Stimulated activated CD4-positive, alpha-beta T cell treated with anti-CD3 and anti-CD28 coated beads, Interleukin-15, amount 100 ng/mL, for 24 hours (primary cell): ENCODE data around the gene SCRG1.

Experiments
- DNase-seq: peaks from one replicate; pipeline ENCODE4 v3.0.0-alpha.2; 2020

Gene SCRG1

DNA sequence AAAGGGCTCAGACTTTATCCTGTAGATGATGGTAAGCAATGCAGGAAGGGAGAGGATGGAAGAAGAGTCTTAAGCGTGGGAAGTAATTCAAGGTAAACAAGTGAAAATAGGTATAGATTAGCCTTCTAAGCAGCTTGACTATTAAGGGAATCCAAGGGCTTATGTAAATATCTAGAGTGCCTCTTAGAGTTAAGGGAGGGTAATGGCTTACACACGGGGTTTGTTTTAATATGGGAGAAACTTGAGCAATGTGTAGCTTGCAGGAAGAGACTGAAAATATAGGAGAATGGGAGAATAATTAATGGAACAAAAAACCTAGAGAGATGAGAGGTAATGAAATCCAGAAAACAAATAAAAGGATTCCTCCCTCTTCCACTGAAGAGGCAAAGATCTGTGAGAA lies 41.0 kb downstream of the SCRG1 start:
- no peak for DNase-seq

DNA sequence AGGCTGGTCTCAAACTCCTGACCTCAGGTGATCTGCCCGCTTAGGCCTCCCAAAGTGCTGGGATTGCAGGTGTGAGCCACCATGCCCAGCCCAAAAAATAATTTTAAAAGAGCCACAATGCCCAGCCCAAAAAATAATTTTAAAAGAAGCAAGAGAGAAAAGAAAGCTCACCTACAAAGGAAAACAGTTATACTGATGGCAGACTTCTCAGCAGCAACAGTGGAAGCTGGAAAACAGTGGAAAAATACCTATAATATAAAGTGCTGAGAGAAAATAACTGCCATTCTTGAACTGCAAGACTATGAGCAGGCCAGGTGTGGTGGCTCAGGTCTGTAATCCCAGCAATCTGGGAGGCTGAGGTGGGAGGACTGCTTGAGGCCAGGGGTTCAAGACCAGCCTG lies 51.4 kb downstream of the SCRG1 start:
- no peak for DNase-seq

DNA sequence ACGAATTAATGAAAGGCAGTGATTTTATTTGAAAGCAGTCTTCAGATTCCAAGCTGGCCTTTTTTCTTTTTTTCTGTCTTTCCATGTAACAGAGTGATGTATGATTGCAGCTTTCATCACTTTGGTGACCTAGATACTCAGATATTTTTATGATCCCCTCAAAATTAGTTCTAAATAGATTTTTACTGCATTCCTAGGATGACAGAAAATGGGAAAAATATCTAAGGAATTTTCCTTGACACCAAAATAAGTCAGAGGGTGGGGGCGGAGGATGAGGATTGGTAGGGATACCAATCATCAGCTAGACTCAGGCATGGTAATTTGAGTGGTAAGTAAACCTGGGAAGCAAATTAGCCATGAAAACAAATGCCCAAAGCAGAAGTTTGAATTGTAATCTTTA lies 52.8 kb downstream of the SCRG1 start:
- no peak for DNase-seq

DNA sequence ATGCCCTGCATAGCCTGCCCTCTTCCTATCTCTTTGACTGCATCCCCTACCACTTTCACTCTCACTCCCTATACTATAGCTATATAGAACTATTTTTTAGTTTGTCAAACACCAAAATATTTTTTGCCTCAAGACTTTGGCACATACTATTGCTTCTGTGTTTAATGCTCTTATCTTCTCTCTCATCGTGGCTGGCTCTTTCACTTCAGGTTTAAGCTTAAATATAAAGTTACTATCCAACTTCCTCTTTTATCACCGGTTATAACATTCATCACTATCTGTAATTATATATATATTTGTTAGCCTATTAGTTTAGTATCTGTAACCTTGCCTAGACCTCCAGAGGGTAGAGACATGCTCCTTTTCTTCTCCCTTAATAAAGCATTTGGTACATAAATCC lies 53.3 kb downstream of the SCRG1 start:
- no peak for DNase-seq

DNA sequence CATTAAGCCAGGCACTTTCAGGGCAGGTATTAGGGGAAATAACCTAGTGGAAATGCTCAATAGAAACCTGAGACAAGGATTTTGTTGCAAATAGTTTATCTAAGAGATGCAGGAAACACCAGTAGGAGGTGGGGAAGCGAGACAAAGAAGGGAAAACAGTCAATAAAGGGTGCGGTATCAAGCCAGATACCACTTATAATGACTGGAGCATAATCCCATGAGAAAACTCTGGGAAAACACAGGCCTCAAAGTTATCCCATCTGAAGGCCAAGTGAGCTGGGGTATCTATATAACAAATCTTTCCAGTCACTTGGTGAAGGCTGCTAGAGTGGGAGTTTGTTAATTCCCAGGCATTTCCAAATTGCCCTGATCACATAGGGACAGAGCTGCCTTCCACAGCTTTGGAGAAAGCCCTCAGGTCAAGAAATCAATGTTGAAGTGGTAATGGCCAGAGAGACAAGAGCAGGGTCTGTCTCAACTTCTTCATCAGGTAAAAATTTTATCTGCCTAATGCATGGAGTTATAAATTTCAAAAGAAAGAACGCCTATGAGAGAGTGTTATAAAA lies 55.0 kb downstream of the SCRG1 start:
- DNase-seq, result no peak

DNA sequence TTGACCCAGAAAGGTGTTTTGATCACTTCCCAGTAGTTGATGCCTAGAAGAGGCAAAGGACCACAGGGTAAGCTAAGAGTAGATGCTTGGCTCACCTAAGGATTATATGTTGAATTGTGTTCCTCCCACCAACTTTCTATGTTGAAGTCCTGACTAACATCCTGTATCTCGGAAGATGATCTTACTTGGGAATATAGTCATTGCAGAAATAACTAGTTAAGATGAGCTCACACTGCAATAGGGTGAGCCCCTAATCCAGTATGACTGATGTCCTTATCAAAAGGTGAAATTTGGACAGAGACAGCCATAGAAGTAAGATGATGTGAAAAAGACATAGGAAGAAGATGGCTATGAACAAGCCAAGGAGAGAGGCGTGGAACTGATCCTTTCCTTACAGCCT lies 61.5 kb downstream of the SCRG1 start:
- DNase-seq, result no peak

DNA sequence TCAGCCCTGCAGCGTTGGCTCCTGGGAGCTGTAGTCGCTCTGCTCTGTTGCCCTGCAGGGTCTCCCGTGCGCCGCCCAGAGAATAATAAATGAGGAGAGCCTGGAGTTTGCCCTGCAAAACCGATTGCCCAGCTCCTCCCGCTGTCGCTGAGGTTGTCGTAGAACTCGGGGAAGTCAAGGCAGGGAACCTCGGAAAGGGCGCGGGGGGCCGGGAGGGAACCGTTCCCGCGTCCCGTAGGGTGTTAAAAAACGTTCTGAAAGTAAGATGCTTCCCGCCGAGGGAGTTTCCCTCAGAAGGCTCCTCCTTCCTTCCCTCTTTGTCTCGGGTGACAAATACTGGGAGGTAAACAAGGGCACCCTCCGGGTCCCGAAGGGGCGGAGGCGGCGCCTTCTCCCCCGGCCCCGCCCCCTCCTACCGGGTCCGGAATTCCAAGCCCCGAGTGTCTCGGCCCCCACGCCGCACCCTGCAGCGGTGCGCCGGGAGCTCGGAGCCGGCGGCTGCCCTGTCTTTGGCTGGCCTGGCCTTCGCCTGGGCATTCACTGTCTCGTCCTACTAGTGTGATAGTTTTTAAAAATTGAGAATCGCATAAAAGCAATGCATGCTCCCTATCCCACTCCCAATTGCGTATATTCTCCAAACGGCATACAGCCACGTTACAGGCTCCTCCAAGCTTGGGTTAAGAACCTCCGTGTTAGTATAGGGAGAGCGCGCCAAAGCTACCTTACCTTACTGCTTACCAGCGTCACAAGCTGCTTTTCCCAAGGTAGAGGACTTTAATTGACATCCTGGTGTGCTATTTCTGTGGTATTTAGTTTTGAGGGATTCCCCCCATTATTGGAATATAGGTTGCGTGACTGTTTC lies 63.8 kb downstream of the SCRG1 start:
- DNase-seq, result peak; percentile 75
